ENCODE data around the gene ITM2A.

The ITM2A gene

DNA sequence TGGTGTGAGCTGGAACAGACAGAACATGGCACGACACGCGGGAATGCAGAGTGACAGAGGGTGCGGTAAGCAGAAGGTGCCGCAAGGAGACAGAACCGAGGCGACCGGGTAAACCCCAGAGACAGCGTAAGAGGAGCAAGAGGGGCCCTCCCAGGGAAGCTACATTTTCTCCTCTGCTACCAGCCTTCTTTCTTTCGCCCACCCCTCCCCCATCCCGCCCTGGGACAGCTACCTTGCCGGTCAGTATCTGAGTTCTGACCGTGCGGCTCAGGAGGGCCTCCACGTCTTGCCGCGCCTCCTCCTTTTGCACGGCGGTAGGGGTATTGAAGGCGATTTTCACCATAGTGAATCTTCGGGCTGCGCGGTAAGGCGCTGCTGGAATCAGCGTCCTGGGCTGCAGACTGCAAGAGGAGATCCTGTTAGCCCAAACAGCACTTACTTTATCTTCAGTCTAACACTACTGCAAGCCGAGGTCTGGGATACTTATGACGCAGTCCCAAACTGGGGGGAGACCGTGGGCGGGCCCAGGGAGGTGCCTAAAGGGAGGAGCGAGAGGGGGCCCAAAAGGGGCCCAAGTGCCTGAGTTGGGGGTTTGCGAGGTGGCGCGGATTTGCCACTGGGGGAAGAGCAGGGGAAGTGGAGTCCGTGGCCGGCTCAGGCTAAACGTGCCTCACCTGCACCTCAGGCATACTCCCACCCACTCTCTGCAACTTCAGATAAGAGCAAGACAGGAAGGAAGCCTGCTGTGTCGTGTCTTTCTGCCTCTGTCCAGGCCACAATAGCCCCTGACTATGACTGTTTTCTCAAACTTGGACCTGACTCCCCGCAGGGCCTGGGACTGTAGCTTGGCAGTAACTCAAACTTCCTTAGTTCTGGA lies at the start of gene ITM2A:
Gene ITM2A, minus strand, starts transcription at position 462 of the 877 bp plus-strand sequence. Its CDS starts 119 bp downstream, at position 343.
- peak; percentile 3 to 9 (median 8) for DNase-seq

DNA sequence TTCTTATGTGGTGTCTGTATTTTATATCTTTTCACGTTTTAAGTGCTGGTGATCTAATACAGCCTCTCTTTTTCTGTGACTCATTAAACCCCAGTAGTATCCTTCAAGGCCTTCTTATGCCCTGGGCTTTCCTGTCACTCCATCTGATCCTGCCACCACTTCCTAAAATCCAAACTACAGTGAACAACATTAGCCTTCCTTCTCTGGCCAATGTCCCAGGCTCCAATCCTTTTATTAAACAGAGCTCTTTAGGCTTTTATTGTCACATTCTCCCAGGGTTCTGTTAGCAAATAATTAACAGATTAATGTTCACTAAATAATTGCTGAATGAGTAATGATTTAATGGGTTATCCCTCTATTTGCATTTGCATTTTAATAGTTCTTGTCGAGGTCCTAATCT lies 47.9 kb upstream of the ITM2A start:
- no peak for DNase-seq

DNA sequence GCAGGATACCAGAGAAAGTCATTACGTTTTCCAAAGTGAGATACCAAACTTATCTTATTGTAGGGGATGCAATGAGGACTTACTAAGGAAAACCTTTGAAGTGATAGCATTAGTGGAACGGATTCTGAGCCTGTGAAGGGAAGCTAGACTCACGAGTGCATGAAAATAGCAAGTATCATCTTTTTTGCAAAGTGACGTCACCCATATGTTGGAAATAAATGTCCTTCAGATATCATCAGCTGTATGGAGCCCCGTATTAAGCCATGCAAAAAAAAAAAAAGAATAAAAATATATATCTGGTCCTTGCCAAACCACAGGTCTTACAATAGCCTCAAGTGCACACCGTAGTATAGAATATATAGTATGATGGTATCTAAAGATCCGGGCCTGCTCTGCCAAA lies 46.8 kb upstream of the ITM2A start:
- no peak for DNase-seq

DNA sequence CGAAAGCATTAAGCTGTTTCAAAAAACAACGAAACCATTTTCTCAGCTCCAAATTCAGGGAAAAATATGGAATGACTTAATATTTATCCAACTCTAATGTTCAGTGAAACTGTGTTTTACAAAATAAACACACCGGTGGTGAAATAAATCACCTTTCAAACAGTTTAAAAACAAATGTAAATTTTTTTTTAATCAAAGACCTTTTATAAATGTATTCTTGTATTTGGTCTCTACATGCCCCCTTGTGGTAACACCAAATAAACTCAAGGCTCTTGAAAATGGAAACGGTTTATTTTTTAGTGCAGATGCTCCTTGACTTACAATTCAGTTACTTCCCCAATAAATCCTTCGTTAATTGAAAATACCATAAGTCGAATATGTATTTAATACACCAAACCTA lies 45.8 kb upstream of the ITM2A start:
- no peak for DNase-seq

DNA sequence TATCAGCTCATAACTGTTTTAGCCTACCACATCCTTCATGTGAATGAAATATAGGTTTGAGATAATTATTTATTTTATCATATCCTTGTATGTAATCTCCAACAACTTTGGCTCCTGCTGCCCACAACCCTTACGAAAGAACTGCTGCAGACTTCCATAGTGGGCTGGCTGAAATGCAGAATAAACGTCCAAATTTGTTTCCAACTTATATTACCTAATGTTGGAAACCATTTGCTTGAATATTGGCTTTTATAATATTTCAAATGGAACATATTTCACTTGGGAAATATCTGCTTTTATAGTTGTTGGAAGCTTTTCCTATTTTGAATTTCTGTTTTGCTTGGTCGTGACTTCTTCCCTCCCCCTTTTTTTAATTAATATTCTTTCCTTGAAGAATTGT lies 45.0 kb upstream of the ITM2A start:
- DNase-seq = no peak

DNA sequence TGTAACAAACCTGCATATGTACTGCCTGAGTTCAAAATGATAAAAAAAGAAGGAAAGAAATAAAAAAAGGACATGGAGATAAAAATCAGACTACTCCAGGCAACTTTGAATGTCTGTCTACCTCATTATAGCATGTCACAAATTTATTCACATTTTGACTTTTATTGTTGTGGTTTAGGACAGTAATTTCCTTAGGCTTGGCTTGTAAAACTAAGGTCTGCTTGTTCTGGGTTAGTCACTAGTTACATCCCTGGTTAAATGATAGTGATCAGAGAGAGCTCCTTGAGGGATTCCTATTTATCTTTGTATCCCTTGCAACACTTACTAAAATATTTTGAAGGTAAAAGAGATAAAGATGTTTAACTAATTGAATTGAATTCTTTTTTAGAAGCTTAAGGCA lies 42.5 kb upstream of the ITM2A start:
- DNase-seq = no peak

DNA sequence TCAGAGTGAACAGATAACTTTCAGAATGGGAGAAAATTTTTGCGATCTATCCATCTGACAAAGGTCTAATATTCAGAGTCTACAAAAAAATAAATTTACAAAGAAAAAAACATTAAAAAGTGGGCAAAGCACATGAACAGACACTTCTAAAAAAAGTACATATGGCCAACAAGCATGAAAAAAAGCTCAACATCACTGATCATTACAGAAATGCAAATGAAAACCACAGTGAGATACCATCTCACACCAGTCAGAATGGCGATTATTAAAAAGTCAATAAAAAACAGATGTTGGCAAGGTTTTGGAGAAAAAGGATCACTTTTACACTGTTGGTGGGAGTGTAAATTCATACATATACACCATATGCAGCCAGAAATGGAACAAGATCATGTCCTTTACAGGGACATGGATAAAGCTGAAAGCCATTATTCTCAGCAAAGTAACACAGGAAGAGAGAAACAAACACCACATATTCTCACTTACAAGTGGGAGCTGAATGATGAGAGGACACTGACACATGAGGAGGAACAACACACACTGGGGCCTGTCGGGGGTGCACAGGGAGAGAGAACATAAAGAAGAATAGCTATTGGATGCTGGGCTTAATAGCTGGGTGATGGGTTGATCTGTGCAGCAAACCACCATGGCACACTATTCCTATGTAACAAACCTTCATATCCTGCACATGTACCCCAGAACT lies 41.6 kb upstream of the ITM2A start:
- DNase-seq = no peak

DNA sequence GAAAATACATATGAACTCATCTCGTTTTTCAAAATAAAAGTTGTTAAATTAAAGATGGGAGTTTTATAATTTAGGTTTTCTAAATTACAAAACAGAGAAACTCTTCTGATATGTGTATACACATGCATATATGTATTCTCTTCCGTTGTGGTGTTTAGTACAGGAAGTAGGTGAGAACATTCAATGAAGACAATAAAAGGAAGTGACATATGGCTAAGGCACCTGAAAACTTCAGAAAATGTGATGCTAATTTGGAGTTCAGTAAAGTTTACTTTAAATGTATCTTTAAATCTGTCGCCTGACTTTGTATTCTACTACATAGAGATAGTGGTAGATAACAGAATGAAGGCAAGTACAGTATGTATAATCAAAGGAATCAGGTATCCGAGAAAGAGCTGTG lies 33.5 kb upstream of the ITM2A start:
- no peak for DNase-seq

DNA sequence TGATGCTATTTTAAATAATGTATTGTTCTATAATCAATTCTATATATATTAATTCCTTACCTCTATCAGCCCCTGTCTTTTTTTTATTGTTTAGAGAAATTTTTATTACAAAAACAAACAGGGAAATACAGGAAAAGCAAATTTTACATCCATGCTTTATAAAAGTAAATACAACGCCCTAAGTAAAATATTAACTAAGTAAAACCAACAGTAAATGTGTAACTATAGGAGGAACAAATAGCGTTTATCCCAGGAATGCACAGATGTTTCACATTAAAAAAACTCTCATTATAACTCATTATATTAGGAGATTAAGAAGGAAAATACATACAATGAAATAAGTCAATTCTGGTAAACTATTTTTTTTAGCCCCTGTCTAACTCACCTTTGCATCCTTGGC lies 8.2 kb upstream of the ITM2A start:
- DNase-seq = no peak

DNA sequence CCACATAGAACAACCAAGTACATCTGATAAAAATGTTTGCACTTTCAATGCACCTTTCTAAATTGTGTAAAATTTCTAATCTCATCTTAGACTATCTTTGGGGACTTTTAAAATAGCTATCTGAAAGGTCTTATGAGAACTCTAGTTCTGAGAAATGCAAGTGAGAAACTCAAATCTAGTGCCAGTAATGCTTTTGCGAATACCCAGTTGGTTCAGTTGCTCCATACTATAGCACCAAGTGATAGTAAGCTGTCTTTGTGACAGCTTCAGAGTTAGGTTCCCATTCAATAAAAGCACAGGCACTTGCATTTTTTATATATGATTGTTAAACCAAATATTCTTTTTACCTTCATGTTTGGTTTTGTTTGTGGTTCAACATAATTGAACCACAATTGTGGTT lies 4.5 kb upstream of the ITM2A start:
- DNase-seq = no peak

DNA sequence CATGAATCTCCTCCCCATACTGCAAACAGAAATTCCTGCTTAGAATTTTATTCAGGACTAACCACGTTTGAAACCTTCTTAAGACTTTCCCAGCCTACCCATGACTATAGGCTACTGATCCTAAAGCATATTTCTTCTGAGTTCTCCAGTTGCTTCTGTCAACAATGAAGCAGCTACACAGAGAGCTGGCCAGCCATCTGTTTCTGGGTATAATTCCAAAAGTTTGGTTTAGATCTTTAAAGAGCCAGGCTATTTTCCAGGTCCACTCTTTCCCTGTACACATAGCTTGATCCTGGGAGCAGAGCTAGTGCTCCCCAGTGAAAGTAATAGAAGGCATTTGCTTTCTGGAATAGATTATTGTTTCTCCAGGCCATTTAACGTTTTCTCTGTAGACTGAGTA lies 4.0 kb upstream of the ITM2A start:
- DNase-seq = no peak

DNA sequence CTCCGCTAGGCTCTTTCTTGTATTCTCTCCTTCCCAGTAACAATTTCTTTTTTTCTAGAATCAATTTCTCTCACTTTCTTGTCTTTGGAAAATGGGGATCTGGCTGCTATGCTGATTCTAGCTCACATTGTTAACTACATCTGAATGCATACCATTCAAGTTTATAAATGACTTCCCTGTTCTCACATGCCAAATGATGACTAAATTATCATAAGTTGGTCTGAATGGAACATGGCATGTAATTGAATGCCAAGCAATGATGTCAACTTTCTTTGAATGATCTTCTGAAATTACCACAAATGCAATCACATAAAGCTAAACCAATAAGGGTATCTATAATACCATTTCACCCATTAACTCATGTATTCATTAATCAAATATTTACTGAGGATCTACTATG lies 2.7 kb upstream of the ITM2A start:
- DNase-seq = no peak

DNA sequence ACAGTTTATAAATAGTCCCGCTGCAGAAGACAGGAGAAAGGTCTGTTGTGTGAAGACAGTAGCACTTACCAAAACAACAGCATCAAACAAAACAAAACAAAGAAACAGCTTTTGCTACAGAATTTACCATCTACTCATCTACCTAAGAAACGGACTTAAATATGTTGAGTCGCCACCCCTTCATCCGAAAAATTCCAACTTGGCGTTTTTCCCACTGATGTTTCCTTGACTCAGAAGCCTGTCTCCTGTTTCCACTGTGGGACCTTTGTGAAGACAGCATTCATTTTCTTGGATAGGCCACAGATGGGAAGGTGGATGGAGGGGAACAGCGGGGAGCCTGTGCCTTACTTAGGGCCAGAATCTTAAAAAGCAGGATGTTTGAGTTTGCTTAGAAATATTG lies 1.3 kb upstream of the ITM2A start:
- no peak for DNase-seq

DNA sequence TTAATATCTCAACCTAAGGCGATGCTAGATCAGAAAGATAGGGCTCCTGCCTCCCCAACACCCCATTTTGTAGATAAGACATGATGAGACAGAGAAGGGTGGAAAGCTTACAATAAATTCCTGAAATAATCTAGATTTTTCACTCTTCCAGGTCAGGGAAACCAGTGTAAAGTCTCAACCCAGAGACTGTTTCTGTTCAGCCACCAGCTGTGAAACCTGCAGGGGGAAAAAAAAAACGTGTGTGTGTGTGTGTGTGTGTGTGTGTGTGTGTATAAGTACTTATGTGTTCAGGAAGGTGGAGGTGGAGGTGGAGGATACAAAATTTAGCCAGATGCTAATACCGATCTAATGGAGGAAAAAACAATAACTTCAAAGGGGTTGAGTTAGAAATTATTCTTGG lies 773 bp upstream of the ITM2A start:
- DNase-seq = peak in 1 of 4 experiments; percentile 0

DNA sequence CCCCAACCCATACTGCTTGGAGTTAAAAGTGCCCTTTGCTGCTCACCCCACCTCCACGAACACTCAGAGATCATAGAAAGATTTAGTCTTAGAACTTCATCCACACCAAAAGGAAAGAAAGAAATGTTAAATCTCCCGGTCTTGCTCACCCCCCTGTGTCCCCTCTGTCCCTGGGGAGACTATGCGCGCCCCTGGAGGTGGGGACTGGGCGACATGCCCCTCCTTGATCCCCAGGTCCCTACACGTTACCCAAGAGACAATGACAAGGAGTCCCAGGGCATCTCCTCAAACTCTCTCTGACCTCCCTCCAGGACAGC lies 620 bp downstream of the ITM2A start:
- peak in 1 of 4 experiments; percentile 8 for DNase-seq

DNA sequence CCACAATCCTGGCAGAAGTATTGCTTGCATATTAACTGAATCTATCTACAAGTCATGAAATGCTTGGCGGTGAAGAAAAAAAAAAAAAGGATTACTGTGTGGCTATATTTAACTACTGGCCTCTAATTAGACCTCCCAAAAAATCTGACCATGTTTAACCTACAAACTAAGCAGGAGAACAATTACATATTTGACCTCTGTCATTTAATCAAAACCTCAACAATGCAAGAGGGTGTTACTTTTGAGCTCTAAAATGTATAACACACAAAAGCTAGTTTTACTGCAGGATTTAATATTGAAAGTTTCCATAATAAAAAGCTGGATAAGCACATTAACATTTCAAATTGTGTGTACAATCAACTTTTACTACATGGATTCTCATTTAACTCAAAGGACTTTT lies 1.5 kb downstream of the ITM2A start:
- no peak for DNase-seq

DNA sequence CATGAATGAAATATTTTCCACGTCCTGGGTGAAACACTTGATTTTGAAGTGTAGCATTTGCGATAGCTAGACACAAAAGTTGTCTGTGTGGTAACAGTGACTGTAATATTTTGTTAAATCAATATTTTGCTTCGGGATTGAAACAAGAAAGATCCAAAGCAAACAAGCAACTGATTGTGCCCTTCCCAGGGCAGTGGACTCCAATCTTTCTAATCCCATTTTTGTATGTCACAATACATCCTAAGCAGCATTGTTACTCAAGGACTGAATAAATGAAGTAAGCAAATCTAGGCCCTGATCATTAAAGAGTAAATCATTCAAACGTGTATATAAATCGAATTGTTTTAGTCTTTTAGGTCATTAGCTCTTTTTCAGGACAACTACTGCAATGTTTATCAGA lies 2.8 kb downstream of the ITM2A start:
- no peak for DNase-seq

DNA sequence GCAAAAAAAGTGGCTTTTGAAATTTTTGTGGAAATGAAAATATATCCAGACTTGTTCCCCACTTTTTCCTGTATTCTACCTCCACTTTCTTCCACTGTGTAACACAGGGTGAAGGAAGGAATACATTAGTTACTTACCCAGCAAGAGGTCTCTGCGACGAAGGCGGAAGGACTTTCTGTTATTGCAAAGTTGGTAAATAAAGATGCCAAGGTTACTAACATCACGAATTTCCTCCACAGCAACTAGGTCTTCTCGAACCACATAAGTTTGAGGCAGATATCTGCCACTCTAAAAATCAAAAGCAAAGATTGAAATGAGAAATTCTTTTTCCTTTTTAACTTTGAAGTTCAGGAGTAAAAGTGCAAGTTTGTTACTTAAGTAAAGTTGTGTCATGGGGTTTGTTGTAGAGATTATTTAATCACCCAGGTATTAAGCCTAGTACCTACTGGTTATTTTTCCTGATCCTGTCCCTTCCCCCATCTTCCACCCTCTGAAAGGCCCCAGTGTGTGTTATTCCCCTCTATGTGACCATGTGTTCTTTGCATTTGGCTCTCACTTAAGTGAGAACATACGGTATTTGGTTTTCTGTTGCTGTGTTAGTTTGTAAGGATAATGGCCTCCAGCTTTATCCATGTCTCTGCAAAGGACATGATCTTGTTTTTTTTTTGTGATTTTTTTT lies 5.8 kb downstream of the ITM2A start:
- no peak for DNase-seq

DNA sequence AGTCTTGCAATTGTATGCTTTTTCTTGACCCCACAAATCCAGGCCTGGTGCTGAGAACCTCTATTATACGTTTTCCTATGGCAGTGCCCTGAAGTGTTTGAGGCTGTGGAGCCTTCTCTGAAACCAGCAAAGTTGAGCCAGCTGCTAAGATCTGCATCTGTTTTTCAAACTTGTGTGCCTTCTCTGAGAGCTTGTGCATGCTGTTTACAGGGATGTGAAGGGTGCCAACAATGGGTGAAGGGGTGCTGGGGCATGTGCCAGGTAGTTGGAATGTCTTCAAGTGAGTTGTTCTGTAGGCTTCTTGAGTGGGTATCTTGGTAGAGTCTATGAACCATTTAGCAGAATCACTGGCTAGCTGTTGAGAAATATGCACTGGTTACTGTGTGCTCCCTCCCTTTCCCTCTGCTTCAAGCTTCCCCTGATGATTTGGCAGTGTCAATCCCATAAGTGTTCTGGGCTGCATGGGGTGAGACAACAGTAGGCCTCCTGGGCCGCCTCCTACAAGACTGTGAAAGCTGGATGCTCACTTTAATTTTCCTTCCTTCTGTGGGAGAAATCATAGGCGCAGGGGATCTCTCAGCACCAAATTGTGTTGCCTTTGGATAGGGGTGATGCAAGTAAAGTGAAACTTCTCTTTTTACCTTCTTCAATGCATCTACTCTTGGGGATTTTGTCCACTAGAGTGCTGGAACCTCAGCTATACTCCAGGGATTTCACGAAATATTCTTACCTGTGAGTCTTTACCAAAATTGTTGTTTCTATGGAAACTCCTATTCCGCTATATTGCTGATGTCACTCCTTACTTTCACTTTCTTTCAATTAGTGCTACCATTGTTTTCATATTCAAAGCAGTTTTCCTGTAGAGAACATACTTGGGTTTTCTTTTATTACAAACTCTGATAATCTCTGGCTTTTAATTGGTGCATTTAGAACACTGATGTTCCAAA lies 30.0 kb downstream of the ITM2A start:
- no peak for DNase-seq

DNA sequence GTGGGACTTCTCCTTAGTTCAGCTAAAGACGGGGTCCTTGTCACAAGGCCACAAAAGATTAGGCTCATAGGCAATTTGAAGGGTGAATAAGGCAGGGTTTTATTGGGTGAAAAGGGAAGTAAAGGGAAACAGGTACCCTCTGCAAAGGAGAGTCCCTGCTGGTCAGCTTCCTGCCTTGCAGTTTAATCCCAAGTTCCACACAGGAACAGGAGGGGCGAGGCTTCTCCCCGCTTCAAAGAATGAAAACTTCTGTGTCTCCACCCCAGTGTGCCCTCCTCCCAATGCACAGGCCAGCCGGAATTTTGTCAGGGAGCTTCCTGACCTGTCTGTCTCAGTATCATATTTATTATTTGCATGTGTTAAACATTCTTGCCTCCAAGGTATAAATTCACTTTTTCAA lies 37.1 kb downstream of the ITM2A start:
- no peak for DNase-seq

DNA sequence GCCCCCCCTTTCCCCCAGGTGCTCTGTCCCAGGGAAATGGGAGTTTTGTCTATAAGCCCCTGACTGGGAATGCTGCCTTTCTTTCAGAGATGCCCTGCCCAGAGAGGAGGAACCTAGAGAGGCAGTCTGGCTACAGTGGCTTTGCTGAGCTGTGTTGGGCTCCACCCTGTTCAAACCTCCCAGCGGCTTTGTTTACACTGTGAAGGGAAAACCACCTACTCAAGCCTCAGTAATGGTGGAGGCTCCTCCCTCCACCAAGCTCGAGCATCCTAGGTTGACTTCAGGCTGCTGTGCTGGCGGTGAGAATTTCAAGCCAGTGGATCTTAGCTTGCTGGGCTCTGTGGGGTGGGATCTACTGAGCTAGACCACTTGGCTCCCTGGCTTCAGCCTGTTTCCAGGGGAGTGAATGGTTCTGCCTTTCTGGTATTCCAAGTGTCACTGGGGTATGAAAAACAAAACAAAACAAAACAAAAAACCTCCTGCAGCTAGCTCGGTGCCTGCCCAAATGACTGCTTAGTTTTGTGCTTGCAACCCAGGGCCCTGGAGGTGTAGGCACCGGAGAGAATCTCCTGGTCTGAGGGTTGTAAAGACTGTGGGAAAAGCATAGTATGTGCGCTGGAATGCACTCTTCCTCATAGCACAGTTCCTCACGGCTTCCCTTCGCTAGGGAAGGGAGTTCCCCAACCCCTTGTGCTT lies 41.7 kb downstream of the ITM2A start:
- DNase-seq = peak in 1 of 4 experiments; percentile 0

Data from activated CD4-positive, CD25-positive, alpha-beta regulatory T cell (primary cell).